OCI-LY7 (cell line): ENCODE results near the gene ICA1. TPM values are rescaled to one million over a fixed set of nuclear protein-coding genes. Genes with fewer than 3 reads are reported as not detected.

Experiments
- BruUV-seq: library from RNA; stranded (reverse); fragments of 400-500 nt; replicated peaks from 2 replicates; lab custom pipeline; 2021; lab: Mats Ljungman, UMichigan
- CTCF ChIA-PET: fragments of 300-600 bp; sonication (Branson Sonifier 250); formaldehyde crosslinking; loops from one replicate; lab custom pipeline; 2022; ENCODE audit warnings: antibody characterized with exemption; ENCODE audit not compliant: unreplicated experiment; lab: Charles Lee
- POLR2A ChIA-PET: fragments of 300-600 bp; sonication (Branson Sonifier 250); formaldehyde crosslinking; loops from one replicate; lab custom pipeline; 2022; ENCODE audit warnings: antibody characterized with exemption; lab: Charles Lee
- DNase-seq: peaks from one replicate; pipeline ENCODE4 v3.0.0-alpha.2; 2015; ENCODE audit warnings: low spot score
- H2AFZ ChIP-seq: fragments of 200-600 bp; sonication (generic), shearing (Covaris generic); 2 replicates; pipeline ENCODE4 v1.6.1; 2014; ENCODE audit warnings: mild to moderate bottlenecking, antibody characterized with exemption, low read length, moderate library complexity
- H3K27ac ChIP-seq: fragments of 200-600 bp; sonication (generic); 2 replicates; pipeline ENCODE4 v1.5.1; 2014; ENCODE audit warnings: mixed run types, low read depth, mild to moderate bottlenecking, moderate library complexity, low read length, inconsistent platforms; ENCODE audit not compliant: poor library complexity, severe bottlenecking
- H3K36me3 ChIP-seq: fragments of 200-600 bp; sonication (generic); 2 replicates; pipeline ENCODE4 v1.6.1; 2014; ENCODE audit warnings: mild to moderate bottlenecking, antibody characterized with exemption, low read length, moderate library complexity, mixed read lengths; ENCODE audit not compliant: insufficient read depth
- H3K4me1 ChIP-seq: fragments of 200-600 bp; sonication (generic); 2 replicates; pipeline ENCODE4 v1.5.1; 2014; ENCODE audit warnings: mild to moderate bottlenecking, low read length; ENCODE audit not compliant: insufficient read depth, poor library complexity, severe bottlenecking
- H3K4me2 ChIP-seq: fragments of 200-600 bp; sonication (generic); 2 replicates; pipeline ENCODE4 v1.6.1; 2014; ENCODE audit warnings: mild to moderate bottlenecking, low read length
- H3K4me3 ChIP-seq: fragments of 200-600 bp; sonication (generic); 2 replicates; pipeline ENCODE4 v1.5.1; 2014; ENCODE audit warnings: mild to moderate bottlenecking, low read depth, low read length; ENCODE audit not compliant: poor library complexity, severe bottlenecking
- H3K79me2 ChIP-seq: fragments of 200-600 bp; sonication (generic); 2 replicates; pipeline ENCODE4 v1.6.1; 2016; ENCODE audit warnings: low read depth, mild to moderate bottlenecking, low read length, moderate library complexity, mixed read lengths; ENCODE audit not compliant: insufficient read depth
- H3K9me2 ChIP-seq: fragments of 200-600 bp; sonication (generic); 2 replicates; pipeline ENCODE4 v1.6.1; 2016; ENCODE audit warnings: mild to moderate bottlenecking, low read length, mixed read lengths; ENCODE audit not compliant: insufficient read depth
- H3K9me3 ChIP-seq: fragments of 200-600 bp; sonication (generic); 2 replicates; pipeline ENCODE4 v1.6.1; 2014; ENCODE audit warnings: mild to moderate bottlenecking, mixed run types, low read length, mixed read lengths
- H4K20me1 ChIP-seq: fragments of 200-600 bp; sonication (generic); 2 replicates; pipeline ENCODE4 v1.6.1; 2014; ENCODE audit warnings: mild to moderate bottlenecking, antibody characterized with exemption, low read length, moderate library complexity, mixed read lengths; ENCODE audit not compliant: insufficient read depth
- EZH2phosphoT487 ChIP-seq: fragments of 200-600 bp; sonication (generic); IDR thresholded peaks from 2 replicates; pipeline ENCODE4 v1.6.1; 2018; ENCODE audit warnings: low read depth, borderline replicate concordance, mild to moderate bottlenecking, mixed run types, antibody characterized with exemption, low read length, moderate library complexity, mixed read lengths
- intact Hi-C: fragments of 100-400 bp; cut with micrococcal nuclease; formaldehyde crosslinking; loops from one replicate; pipeline ENCODE4 v1.10.0; 2022; ENCODE audit not compliant: unreplicated experiment
- total RNA-seq, 2 experiments: library from RNA; depleted of rRNA in 1 of 2; stranded (reverse); fragments of >200 nt in 1 of 2; shearing (Covaris generic) in 1 of 2; gene quantifications; 2 replicates each; pipeline ENCODE4 v1.2.3, GENCODE V29; 2014 to 2022
- TF ChIP-seq, protein P1 (sequence below): fragments of 200-600 bp; sonication (generic); conservative IDR thresholded peaks from 2 replicates; pipeline ENCODE4 v1.5.1; 2014; ENCODE audit warnings: mild to moderate bottlenecking, antibody characterized with exemption, low read length, moderate library complexity, mixed read lengths

Gene ICA1
- total RNA-seq, 2 experiments from 2014 or later, result 0.49 TPM; not detected in 1

DNA sequence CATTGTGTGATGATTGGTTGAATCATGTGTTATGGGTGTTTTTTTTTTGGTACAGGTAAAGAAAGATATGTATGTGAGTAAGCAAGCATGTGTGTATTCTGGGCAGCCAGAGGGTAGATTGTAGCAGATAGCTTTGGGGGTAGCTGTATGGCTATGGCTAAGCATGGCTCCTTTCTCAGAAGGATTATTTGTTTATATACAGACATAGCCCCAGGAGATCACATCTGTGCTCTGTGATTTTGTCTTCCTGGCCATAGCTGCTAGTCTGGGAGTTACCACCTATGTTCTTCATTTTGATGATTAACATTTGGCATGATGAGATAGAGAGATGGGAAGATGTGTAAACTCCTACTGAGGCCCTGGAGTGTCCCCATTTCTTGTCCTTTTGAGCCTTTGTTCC lies 23.2 kb upstream of the ICA1 start:
- no peaks in the 10 kb centered on the region for H3K9me3 ChIP-seq
- TF ChIP-seq EZH2phosphoT487, result no peak
- TF ChIP-seq, protein P1, sequence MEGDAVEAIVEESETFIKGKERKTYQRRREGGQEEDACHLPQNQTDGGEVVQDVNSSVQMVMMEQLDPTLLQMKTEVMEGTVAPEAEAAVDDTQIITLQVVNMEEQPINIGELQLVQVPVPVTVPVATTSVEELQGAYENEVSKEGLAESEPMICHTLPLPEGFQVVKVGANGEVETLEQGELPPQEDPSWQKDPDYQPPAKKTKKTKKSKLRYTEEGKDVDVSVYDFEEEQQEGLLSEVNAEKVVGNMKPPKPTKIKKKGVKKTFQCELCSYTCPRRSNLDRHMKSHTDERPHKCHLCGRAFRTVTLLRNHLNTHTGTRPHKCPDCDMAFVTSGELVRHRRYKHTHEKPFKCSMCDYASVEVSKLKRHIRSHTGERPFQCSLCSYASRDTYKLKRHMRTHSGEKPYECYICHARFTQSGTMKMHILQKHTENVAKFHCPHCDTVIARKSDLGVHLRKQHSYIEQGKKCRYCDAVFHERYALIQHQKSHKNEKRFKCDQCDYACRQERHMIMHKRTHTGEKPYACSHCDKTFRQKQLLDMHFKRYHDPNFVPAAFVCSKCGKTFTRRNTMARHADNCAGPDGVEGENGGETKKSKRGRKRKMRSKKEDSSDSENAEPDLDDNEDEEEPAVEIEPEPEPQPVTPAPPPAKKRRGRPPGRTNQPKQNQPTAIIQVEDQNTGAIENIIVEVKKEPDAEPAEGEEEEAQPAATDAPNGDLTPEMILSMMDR, result no peak
- no peak for DNase-seq
- no peak overlapping the region for H3K27ac ChIP-seq
- no peak overlapping the region for H2AFZ ChIP-seq
- H3K4me2 ChIP-seq, result no peak overlapping the region
- BruUV-seq, result no TSS peak
- ChIA-PET CTCF (no interaction called here), POLR2A (interaction anchor here (0.5 kb wide), 1 partner anchor 768 kb away, joined by 4 read pairs; no protein-coding TSS in a partner anchor)
- no peaks in the 10 kb centered on the region for H4K20me1 ChIP-seq
- no peaks in the 10 kb centered on the region for H3K36me3 ChIP-seq
- H3K4me3 ChIP-seq, result no peak overlapping the region
- H3K4me1 ChIP-seq, result no peaks in the 10 kb centered on the region
- no peaks in the 10 kb centered on the region for H3K79me2 ChIP-seq
- no peaks in the 10 kb centered on the region for H3K9me2 ChIP-seq
- intact Hi-C loops, result no loop called here

DNA sequence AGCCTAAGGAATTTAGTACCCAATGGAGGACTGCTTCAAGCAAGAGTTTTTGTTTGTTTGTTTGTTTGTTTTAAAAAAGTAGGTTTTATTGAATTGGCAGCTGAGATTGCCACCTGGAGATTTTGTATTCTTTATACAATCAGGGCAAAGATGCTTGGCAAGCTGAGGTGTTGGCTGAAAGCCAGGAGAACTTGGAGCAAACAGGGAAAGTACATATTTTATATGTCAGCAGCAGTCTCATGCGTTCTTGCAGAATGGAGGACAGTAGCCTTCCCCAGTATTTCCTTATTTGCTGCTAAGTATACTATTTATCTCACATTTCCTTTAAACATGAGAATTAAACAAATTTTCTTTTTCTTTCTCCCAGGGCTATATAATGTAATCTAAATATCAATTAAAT lies 22.6 kb upstream of the ICA1 start:
- Histone ChIP-seq H3K36me3 (no peaks in the 10 kb centered on the region), H3K9me3 (no peaks in the 10 kb centered on the region), H3K4me2 (no peak overlapping the region), H3K27ac (no peak overlapping the region), H3K4me3 (no peak overlapping the region), H2AFZ (no peak overlapping the region), H3K9me2 (no peaks in the 10 kb centered on the region), H4K20me1 (no peaks in the 10 kb centered on the region), H3K79me2 (no peaks in the 10 kb centered on the region), H3K4me1 (no peaks in the 10 kb centered on the region)
- no peak for DNase-seq
- no TSS peak for BruUV-seq
- no peak for TF ChIP-seq EZH2phosphoT487
- TF ChIP-seq, protein P1, result no peak
- intact Hi-C loops, result no loop called here
- CTCF ChIA-PET, result no interaction called here
- POLR2A ChIA-PET, result interaction anchor here (0.5 kb wide), 1 partner anchor 767 kb away, joined by 4 read pairs; no protein-coding TSS in a partner anchor

DNA sequence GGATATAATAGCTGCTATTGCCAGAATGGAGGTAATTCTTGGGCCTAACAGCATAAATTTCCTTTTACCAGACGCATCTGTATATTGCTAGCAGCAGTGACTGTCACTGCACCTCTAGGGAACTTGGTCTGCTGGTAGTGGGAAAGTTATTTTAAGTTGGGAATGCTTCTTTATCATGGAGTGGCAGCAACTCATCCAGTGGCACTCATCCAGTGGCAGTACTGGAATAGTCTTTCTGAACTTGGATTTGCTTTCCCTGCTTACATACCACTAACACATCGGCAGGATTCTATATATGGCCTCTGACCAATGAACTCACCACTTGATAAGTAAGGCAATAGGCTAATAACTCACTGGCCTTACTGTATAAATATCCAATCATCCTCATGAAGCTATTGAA lies 22.0 kb upstream of the ICA1 start:
- Histone ChIP-seq H3K79me2 (no peaks in the 10 kb centered on the region), H3K4me2 (no peak overlapping the region), H3K9me2 (no peaks in the 10 kb centered on the region), H4K20me1 (no peaks in the 10 kb centered on the region), H3K9me3 (no peaks in the 10 kb centered on the region), H3K4me1 (no peaks in the 10 kb centered on the region), H2AFZ (no peak overlapping the region), H3K36me3 (no peaks in the 10 kb centered on the region), H3K27ac (no peak overlapping the region), H3K4me3 (no peak overlapping the region)
- CTCF ChIA-PET, result no interaction called here
- DNase-seq, result no peak
- intact Hi-C loops, result no loop called here
- no peak for TF ChIP-seq EZH2phosphoT487
- TF ChIP-seq, protein P1, result no peak
- no TSS peak for BruUV-seq
- POLR2A ChIA-PET, result no interaction called here
